Ishikawa (cell line): ENCODE measurements around the gene PEX26.

Source experiments
- CEBPB ChIP-seq: IDR thresholded peaks from 2 replicates; pipeline ENCODE4 v1.6.1; 2012
- CREB1 ChIP-seq: IDR thresholded peaks from 2 replicates; pipeline ENCODE4 v1.6.1; 2012; ENCODE audit warnings: low read depth
- EGR1 ChIP-seq: IDR thresholded peaks from 2 replicates; pipeline ENCODE4 v1.6.1; 2012
- EP300 ChIP-seq: IDR thresholded peaks from 2 replicates; pipeline ENCODE4 v1.6.1; 2012; ENCODE audit warnings: borderline replicate concordance
- FOXM1 ChIP-seq: IDR thresholded peaks from 2 replicates; pipeline ENCODE4 v1.6.1; 2012; ENCODE audit warnings: low read depth, borderline replicate concordance
- NFIC ChIP-seq: IDR thresholded peaks from 2 replicates; pipeline ENCODE4 v1.6.1; 2012
- RAD21 ChIP-seq: IDR thresholded peaks from 2 replicates; pipeline ENCODE4 v1.6.1; 2012; ENCODE audit warnings: low read depth
- REST ChIP-seq: IDR thresholded peaks from 2 replicates; pipeline ENCODE4 v1.6.1; 2012; ENCODE audit warnings: low read depth, mild to moderate bottlenecking
- TAF1 ChIP-seq: IDR thresholded peaks from 2 replicates; pipeline ENCODE4 v1.6.1; 2012; ENCODE audit warnings: low read depth, mild to moderate bottlenecking
- TCF12 ChIP-seq: IDR thresholded peaks from 2 replicates; pipeline ENCODE4 v1.6.1; 2012; ENCODE audit warnings: low read depth
- TEAD4 ChIP-seq: IDR thresholded peaks from 2 replicates; pipeline ENCODE4 v1.6.1; 2012
- USF1 ChIP-seq: IDR thresholded peaks from 2 replicates; pipeline ENCODE4 v1.6.1; 2012
- YY1 ChIP-seq: IDR thresholded peaks from 2 replicates; pipeline ENCODE4 v1.6.1; 2012; ENCODE audit warnings: low read depth
- ZBTB7A ChIP-seq: IDR thresholded peaks from 2 replicates; pipeline ENCODE4 v1.6.1; 2012; ENCODE audit warnings: low read depth
- TF ChIP-seq, protein P1 (sequence below): IDR thresholded peaks from 2 replicates; pipeline ENCODE4 v1.6.1; 2012

Gene PEX26

GRCh38 chr22:18078329-18079041 lies 695 bp downstream of the PEX26 start:
- no peak for TF ChIP-seq TEAD4
- TF ChIP-seq RAD21: no peak; the same call in 1 of the 2 replicates
- TF ChIP-seq TCF12: no peak
- no peak for TF ChIP-seq USF1
- no peak for TF ChIP-seq CREB1

GRCh38 chr22:18079706-18080233 lies 2.0 kb downstream of the PEX26 start:
- TF ChIP-seq TAF1 (no peak), EGR1 (no peak), EP300 (no peak), TCF12 (no peak), YY1 (no peak), REST (no peak), CEBPB (no peak)

GRCh38 chr22:18081416-18081815 lies 3.6 kb downstream of the PEX26 start:
- TF ChIP-seq EP300: no peak
- TF ChIP-seq REST: no peak
- no peak for TF ChIP-seq CREB1
- TF ChIP-seq TEAD4: no peak
- TF ChIP-seq CEBPB: no peak

DNA sequence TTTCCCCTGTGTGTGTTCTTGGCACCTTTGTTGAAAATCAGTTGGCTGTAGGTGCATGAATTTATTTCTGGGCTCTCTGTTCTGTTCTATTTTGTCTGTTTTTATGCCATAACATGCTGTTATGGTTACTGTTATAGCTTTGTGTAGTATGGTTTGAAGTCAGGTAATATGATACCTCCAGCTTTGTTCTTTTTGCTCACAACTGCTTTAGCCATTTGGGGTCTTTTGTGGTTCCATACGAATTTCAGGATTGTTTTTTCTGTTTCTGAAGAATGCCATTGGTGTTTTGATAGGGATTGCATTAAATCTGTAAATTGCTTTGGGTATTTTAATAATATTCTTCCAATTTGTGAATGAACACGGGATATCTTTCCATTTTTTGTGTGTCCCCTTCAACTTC lies 4.7 kb downstream of the PEX26 start:
- no peak for TF ChIP-seq YY1
- TF ChIP-seq, protein P1, sequence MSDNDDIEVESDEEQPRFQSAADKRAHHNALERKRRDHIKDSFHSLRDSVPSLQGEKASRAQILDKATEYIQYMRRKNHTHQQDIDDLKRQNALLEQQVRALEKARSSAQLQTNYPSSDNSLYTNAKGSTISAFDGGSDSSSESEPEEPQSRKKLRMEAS: no peak

GRCh38 chr22:18083406-18083805 lies 5.6 kb downstream of the PEX26 start:
- no peak for TF ChIP-seq EP300
- no peak for TF ChIP-seq EGR1
- TF ChIP-seq YY1: no peak
- TF ChIP-seq NFIC: no peak
- no peak for TF ChIP-seq CEBPB
- TF ChIP-seq TCF12: no peak
- TF ChIP-seq ZBTB7A: no peak
- TF ChIP-seq REST: no peak
- TF ChIP-seq, protein P1: no peak
- no peak for TF ChIP-seq RAD21

GRCh38 chr22:18085188-18085587 lies 7.4 kb downstream of the PEX26 start:
- no peak for TF ChIP-seq EP300
- no peak for TF ChIP-seq ZBTB7A
- no peak for TF ChIP-seq NFIC
- TF ChIP-seq CREB1: no peak
- TF ChIP-seq TAF1: no peak
- TF ChIP-seq REST: no peak
- TF ChIP-seq EGR1: no peak
- TF ChIP-seq, protein P1: no peak
- no peak for TF ChIP-seq RAD21
- TF ChIP-seq YY1: no peak
- no peak for TF ChIP-seq FOXM1
- TF ChIP-seq TEAD4: no peak
- no peak for TF ChIP-seq TCF12
- TF ChIP-seq CEBPB: no peak
